ENCODE measurements around the gene SLCO2B1. TPM values are rescaled to one million over a fixed set of nuclear protein-coding genes. Genes with fewer than 3 reads are reported as not detected.

The SLCO2B1 gene
- total RNA-seq, 1 donor from 2014 or later, result 2.6 TPM

- H3K9me3 ChIP-seq (ENCODE audit: insufficient read depth, low read depth, low read length), result no peaks in the 10 kb centered on the region
- Mint-ChIP-seq H3K4me1 (ENCODE audit: low read depth, unreplicated experiment) (no peaks in the 10 kb centered on the region), H3K4me3 (ENCODE audit: unreplicated experiment) (no peak overlapping the region), H3K9me3 (ENCODE audit: unreplicated experiment) (peaks cover 2% of the 10 kb centered on the region), H3K27ac (ENCODE audit: unreplicated experiment) (no peak overlapping the region), H3K27me3 (ENCODE audit: low read depth, unreplicated experiment) (peaks cover 38% of the 10 kb centered on the region), H3K36me3 (ENCODE audit: low read depth, unreplicated experiment) (peaks cover 2% of the 10 kb centered on the region)
- no peak overlapping the region for H3K27ac ChIP-seq (ENCODE audit: low read depth, low read length)
- H2AFZ ChIP-seq (ENCODE audit: low read depth, low read length), result no peak overlapping the region
- no peak for DNase-seq (ENCODE audit: low read depth)
- TF ChIP-seq CTCF (IDR thresholded peaks at IDR 0.05; ENCODE audit: insufficient read depth, low read depth, low read length) (no peak), EZH2 (IDR thresholded peaks at IDR 0.05; ENCODE audit: insufficient read depth, low read length) (no peak)
- no peaks in the 10 kb centered on the region for H4K20me1 ChIP-seq (ENCODE audit: insufficient read depth, low read length)
- H3K9ac ChIP-seq (ENCODE audit: low read length), result no peak overlapping the region
- H3K4me2 ChIP-seq (ENCODE audit: low read length), result no peak overlapping the region
- no peak for FAIRE-seq
- peaks cover 5% of the 10 kb centered on the region for H3K27me3 ChIP-seq (ENCODE audit: insufficient read depth, low read length)
- no peak overlapping the region for H3K4me3 ChIP-seq (ENCODE audit: insufficient read depth, low read depth, low read length)
- H3K79me2 ChIP-seq (ENCODE audit: insufficient read depth, low read length), result no peaks in the 10 kb centered on the region
- H3K36me3 ChIP-seq (ENCODE audit: insufficient read depth, low read length), result no peaks in the 10 kb centered on the region
- no peaks in the 10 kb centered on the region for H3K4me1 ChIP-seq (ENCODE audit: insufficient read depth, low read length)
These were observed 78.6 kb downstream of the SLCO2B1 start for GRCh38 chr11:75229466-75229865.

- no peaks in the 10 kb centered on the region for H3K36me3 ChIP-seq (ENCODE audit: insufficient read depth, low read length)
- no peak overlapping the region for H3K4me3 ChIP-seq (ENCODE audit: insufficient read depth, low read depth, low read length)
- no peaks in the 10 kb centered on the region for H4K20me1 ChIP-seq (ENCODE audit: insufficient read depth, low read length)
- Mint-ChIP-seq H3K27ac (ENCODE audit: unreplicated experiment) (no peak overlapping the region), H3K4me1 (ENCODE audit: low read depth, unreplicated experiment) (peaks cover 1% of the 10 kb centered on the region), H3K4me3 (ENCODE audit: unreplicated experiment) (no peak overlapping the region), H3K9me3 (ENCODE audit: unreplicated experiment) (peaks cover 2% of the 10 kb centered on the region), H3K36me3 (ENCODE audit: low read depth, unreplicated experiment) (peaks cover 2% of the 10 kb centered on the region), H3K27me3 (ENCODE audit: low read depth, unreplicated experiment) (peaks cover 26% of the 10 kb centered on the region)
- peaks cover 9% of the 10 kb centered on the region for H3K27me3 ChIP-seq (ENCODE audit: insufficient read depth, low read length)
- DNase-seq (ENCODE audit: low read depth) (no peak), FAIRE-seq (no peak)
- no peak overlapping the region for H3K27ac ChIP-seq (ENCODE audit: low read depth, low read length)
- no peak for TF ChIP-seq EZH2 (IDR thresholded peaks at IDR 0.05; ENCODE audit: insufficient read depth, low read length)
- no peak for TF ChIP-seq CTCF (IDR thresholded peaks at IDR 0.05; ENCODE audit: insufficient read depth, low read depth, low read length)
- H3K4me2 ChIP-seq (ENCODE audit: low read length), result no peak overlapping the region
- no peaks in the 10 kb centered on the region for H3K79me2 ChIP-seq (ENCODE audit: insufficient read depth, low read length)
- no peaks in the 10 kb centered on the region for H3K9me3 ChIP-seq (ENCODE audit: insufficient read depth, low read depth, low read length)
- H3K9ac ChIP-seq (ENCODE audit: low read length), result no peak overlapping the region
- no peak overlapping the region for H2AFZ ChIP-seq (ENCODE audit: low read depth, low read length)
- H3K4me1 ChIP-seq (ENCODE audit: insufficient read depth, low read length), result no peaks in the 10 kb centered on the region
These were observed 79.7 kb downstream of the SLCO2B1 start for GRCh38 chr11:75230621-75231020.

GRCh38 chr11:75233754-75234172 is 82.9 kb downstream of the SLCO2B1 start:
- peaks cover 2% of the 10 kb centered on the region for H3K9me3 Mint-ChIP-seq (ENCODE audit: unreplicated experiment)
- no peak overlapping the region for H3K27ac Mint-ChIP-seq (ENCODE audit: unreplicated experiment)
- DNase-seq (ENCODE audit: low read depth) (peak; percentile 41), FAIRE-seq (peak; percentile 52)
- Histone ChIP-seq H3K9ac (ENCODE audit: low read length) (no peak overlapping the region), H4K20me1 (ENCODE audit: insufficient read depth, low read length) (no peaks in the 10 kb centered on the region), H3K4me1 (ENCODE audit: insufficient read depth, low read length) (no peaks in the 10 kb centered on the region), H3K4me3 (ENCODE audit: insufficient read depth, low read depth, low read length) (no peak overlapping the region), H3K4me2 (ENCODE audit: low read length) (no peak overlapping the region), H3K27ac (ENCODE audit: low read depth, low read length) (no peak overlapping the region), H2AFZ (ENCODE audit: low read depth, low read length) (no peak overlapping the region), H3K79me2 (ENCODE audit: insufficient read depth, low read length) (no peaks in the 10 kb centered on the region), H3K27me3 (ENCODE audit: insufficient read depth, low read length) (peaks cover 15% of the 10 kb centered on the region), H3K36me3 (ENCODE audit: insufficient read depth, low read length) (no peaks in the 10 kb centered on the region), H3K9me3 (ENCODE audit: insufficient read depth, low read depth, low read length) (no peaks in the 10 kb centered on the region)
- peaks cover 2% of the 10 kb centered on the region for H3K36me3 Mint-ChIP-seq (ENCODE audit: low read depth, unreplicated experiment)
- H3K4me1 Mint-ChIP-seq (ENCODE audit: low read depth, unreplicated experiment), result peaks cover 8% of the 10 kb centered on the region
- no peak overlapping the region for H3K4me3 Mint-ChIP-seq (ENCODE audit: unreplicated experiment)
- TF ChIP-seq CTCF (IDR thresholded peaks at IDR 0.05; ENCODE audit: insufficient read depth, low read depth, low read length) (no peak), EZH2 (IDR thresholded peaks at IDR 0.05; ENCODE audit: insufficient read depth, low read length) (no peak)
- H3K27me3 Mint-ChIP-seq (ENCODE audit: low read depth, unreplicated experiment), result peaks cover 39% of the 10 kb centered on the region
